ENCODE measurements around the gene MRPS5.

The MRPS5 gene

GRCh38 chr2:95121407-95122196 is at the start of gene MRPS5:
MRPS5 (minus strand) TSS chr2:95121808; CDS start chr2:95121791, 17 bp downstream.
- TF ChIP-seq JUND (IDR thresholded peaks at IDR 0.05; ENCODE audit: low read depth): no peak
- peak; percentile 69 to 75 for DNase-seq (ENCODE audit: low read depth in 1 of 2, low spot score in 1 of 2)
- in situ Hi-C loops (cut with HindIII; ENCODE audit: low pct_unique_long_range_greater_than_20kb, low sequenced_read_pairs): no loop called here

GRCh38 chr2:95166065-95166763 is 44.6 kb upstream of the MRPS5 start:
- in situ Hi-C loops (cut with HindIII; ENCODE audit: low pct_unique_long_range_greater_than_20kb, low sequenced_read_pairs): no loop called here
- no peak for DNase-seq (ENCODE audit: low read depth in 1 of 2, low spot score in 1 of 2)
- TF ChIP-seq JUND (IDR thresholded peaks at IDR 0.05; ENCODE audit: low read depth): no peak

GRCh38 chr2:95165371-95166064 is 43.9 kb upstream of the MRPS5 start, which contains the start of gene ZNF2:
ZNF2 (plus strand) TSS chr2:95165809; CDS start chr2:95176227, 10,418 bp downstream.
- TF ChIP-seq JUND (IDR thresholded peaks at IDR 0.05; ENCODE audit: low read depth): no peak
- DNase-seq (ENCODE audit: low read depth in 1 of 2, low spot score in 1 of 2): peak; percentile 94 to 97
- in situ Hi-C loops (cut with HindIII; ENCODE audit: low pct_unique_long_range_greater_than_20kb, low sequenced_read_pairs): no loop called here

DNA sequence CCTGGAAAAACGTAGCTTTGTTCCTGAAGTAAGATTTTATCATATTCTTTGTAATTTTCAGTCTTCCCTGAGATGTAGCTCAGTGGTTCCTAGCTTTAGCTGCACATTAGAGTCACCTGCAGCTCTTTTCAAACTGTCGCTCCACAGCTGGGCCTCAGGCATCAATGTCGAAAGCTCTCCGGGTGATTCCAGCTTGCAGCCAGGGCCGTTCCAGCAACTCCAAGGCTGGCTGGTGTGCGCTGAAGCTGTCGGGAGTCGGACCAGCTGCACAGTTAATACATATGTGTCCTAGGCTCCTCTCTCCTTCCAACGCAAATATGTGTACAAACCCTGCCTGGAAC is 43.4 kb upstream of the MRPS5 start:
- TF ChIP-seq JUND (IDR thresholded peaks at IDR 0.05; ENCODE audit: low read depth): no peak
- DNase-seq (ENCODE audit: low read depth in 1 of 2, low spot score in 1 of 2): no peak
- in situ Hi-C loops (cut with HindIII; ENCODE audit: low pct_unique_long_range_greater_than_20kb, low sequenced_read_pairs): no loop called here

DNA sequence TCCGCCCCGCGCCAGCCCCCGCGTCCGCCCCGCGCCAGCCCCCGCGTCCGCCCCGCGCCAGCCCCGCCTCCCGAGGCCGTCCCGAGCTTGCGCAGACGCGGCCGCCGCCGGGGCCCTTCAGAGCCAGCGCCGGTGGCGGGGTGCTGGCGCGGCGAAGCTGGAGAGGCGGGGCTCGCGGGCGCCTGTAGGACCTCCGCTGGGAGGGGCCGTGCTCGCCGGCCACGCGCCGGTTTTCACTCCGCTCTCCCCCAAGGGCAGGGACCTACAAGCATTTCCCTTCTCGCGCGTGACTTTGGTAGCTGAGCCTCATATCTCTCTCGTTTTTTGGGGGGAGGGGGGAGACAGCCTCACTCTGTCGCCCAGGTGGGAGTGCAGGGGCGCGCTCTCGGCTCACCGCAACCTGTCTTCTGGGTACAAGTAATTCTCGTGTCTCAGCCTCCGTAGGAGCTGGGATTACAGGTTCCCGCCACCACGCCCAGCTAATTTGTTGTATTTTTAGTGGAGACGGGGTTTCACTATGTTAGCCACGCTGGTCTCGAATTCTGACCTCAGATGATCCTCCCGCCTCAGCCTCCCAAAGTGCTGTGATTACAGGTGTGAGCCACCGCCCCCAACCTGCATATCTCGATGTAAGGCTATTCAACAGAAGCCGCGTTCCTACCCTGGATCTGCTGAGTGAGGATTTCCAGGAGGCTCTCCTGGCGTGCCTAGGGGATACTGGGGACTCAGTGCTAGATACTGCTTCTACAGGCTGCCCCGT is 38.3 kb upstream of the MRPS5 start, which contains the start of gene ZNF514:
Gene ZNF514 (minus strand): TSS at position 159 of the 760 bp plus-strand sequence. CDS start 6,595 bp downstream, outside the sequence.
- TF ChIP-seq JUND (IDR thresholded peaks at IDR 0.05; ENCODE audit: low read depth): no peak
- DNase-seq (ENCODE audit: low read depth in 1 of 2, low spot score in 1 of 2): peak; percentile 47 to 76
- in situ Hi-C loops (cut with HindIII; ENCODE audit: low pct_unique_long_range_greater_than_20kb, low sequenced_read_pairs): no loop called here

GRCh38 chr2:95158891-95159619 is 37.4 kb upstream of the MRPS5 start:
- in situ Hi-C loops (cut with HindIII; ENCODE audit: low pct_unique_long_range_greater_than_20kb, low sequenced_read_pairs): no loop called here
- no peak for TF ChIP-seq JUND (IDR thresholded peaks at IDR 0.05; ENCODE audit: low read depth)
- DNase-seq (ENCODE audit: low read depth in 1 of 2, low spot score in 1 of 2): peak; percentile 21 to 34

- TF ChIP-seq JUND (IDR thresholded peaks at IDR 0.05; ENCODE audit: low read depth): no peak
- no peak for DNase-seq (ENCODE audit: low read depth in 1 of 2, low spot score in 1 of 2)
- in situ Hi-C loops (cut with HindIII; ENCODE audit: low pct_unique_long_range_greater_than_20kb, low sequenced_read_pairs): no loop called here
Observed at GRCh38 chr2:95158441-95158840, 36.8 kb upstream of the MRPS5 start.

DNA sequence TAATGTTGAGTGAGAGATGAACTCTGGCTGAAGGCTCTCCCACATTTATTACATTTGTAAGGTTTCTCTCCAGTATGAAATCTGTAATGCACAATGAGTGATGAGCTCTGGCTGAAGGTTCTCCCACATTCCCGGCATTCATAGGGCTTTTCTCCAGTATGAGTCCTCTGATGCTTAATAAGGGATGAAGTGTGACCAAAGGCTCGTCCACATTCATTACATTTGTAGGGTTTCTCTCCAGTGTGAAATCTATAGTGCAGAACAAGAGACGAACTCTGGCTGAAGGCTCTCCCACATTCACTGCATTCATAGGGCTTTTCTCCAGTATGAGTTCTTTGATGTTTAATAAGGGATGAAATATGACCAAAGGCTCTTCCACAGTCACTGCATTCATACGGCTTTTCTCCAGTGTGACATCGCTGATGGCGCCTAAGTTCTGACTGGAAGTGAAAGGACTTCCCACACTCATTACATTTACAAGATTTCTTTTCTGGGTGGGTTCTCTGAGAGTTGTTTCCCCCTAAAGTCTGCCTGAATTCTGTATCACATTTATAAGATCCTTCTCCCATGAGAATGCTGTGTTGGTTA is 27.9 kb upstream of the MRPS5 start:
- in situ Hi-C loops (cut with HindIII; ENCODE audit: low pct_unique_long_range_greater_than_20kb, low sequenced_read_pairs): no loop called here
- DNase-seq (ENCODE audit: low read depth in 1 of 2, low spot score in 1 of 2): no peak
- no peak for TF ChIP-seq JUND (IDR thresholded peaks at IDR 0.05; ENCODE audit: low read depth)

GRCh38 chr2:95143838-95144237 is 22.2 kb upstream of the MRPS5 start:
- in situ Hi-C loops (cut with HindIII; ENCODE audit: low pct_unique_long_range_greater_than_20kb, low sequenced_read_pairs): no loop called here

GRCh38 chr2:95138702-95139101 is 17.1 kb upstream of the MRPS5 start:
- in situ Hi-C loops (cut with HindIII; ENCODE audit: low pct_unique_long_range_greater_than_20kb, low sequenced_read_pairs): no loop called here
- TF ChIP-seq JUND (IDR thresholded peaks at IDR 0.05; ENCODE audit: low read depth): no peak
- no peak for DNase-seq (ENCODE audit: low read depth in 1 of 2, low spot score in 1 of 2)

More at GRCh38 chr2:95143838-95144237, 22.2 kb upstream of the MRPS5 start:
- no peak for DNase-seq (ENCODE audit: low read depth in 1 of 2, low spot score in 1 of 2)
- TF ChIP-seq JUND (IDR thresholded peaks at IDR 0.05; ENCODE audit: low read depth): no peak

GRCh38 chr2:95122197-95122551 is 566 bp upstream of the MRPS5 start:
- DNase-seq (ENCODE audit: low read depth in 1 of 2, low spot score in 1 of 2): no peak
- no peak for TF ChIP-seq JUND (IDR thresholded peaks at IDR 0.05; ENCODE audit: low read depth)
- in situ Hi-C loops (cut with HindIII; ENCODE audit: low pct_unique_long_range_greater_than_20kb, low sequenced_read_pairs): no loop called here
